ENCODE data around the gene SLC22A2. TPM values are rescaled to one million over a fixed set of nuclear protein-coding genes. Genes with fewer than 3 reads are reported as not detected.

Gene SLC22A2
- total and polyA plus RNA-seq, 2 experiments from 2014 or later, result 0.94 to 1.1 TPM

DNA sequence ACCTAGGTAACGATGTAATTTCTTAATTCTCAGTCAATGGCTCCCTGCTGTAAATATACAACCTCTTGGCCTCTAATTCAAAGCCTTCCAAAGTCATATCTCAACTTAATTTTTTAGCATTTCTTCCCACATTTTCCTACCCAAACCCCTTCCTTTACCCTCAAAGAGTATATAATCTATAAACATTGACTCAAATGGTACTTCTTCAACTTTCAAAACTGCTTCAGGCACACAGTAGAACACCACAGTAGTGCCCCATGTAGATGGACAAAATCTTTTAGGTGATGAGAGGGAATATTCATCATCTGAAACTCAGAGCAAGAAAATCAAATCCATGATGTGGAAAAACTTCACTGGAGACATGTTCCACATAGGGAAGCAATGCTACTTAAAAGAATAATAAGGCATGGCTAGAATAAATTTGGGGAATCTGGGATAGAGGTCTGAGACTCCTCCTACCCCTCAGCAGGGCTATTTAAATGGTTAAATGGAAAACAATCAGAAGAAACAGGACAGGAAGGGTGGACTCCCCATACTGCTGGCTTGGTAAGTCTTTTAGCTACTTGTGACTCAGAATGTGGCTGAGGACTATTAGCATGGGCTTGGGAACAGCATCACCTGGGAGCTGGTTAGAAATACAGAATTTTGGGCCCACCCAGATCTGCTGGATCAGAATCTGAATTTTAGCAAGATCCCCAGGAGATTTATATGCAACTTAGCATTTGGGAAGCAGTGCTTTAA, 6.4 kb downstream of the SLC22A2 start (continued):
- TF ChIP-seq POLR2AphosphoS5 (IDR thresholded peaks at IDR 0.05; ENCODE audit: low read depth) (no peak), REST (IDR thresholded peaks at IDR 0.05; ENCODE audit: unreplicated experiment) (no peak), EZH2 (IDR thresholded peaks at IDR 0.05; ENCODE audit: low read depth, unreplicated experiment) (no peak), ZNF114 (CRISPR knock-in tag; IDR thresholded peaks at IDR 0.05) (no peak), ZNF331 (CRISPR knock-in tag; IDR thresholded peaks at IDR 0.05; ENCODE audit: low read depth) (no peak), STAT1 (IDR thresholded peaks at IDR 0.05; ENCODE audit: unreplicated experiment) (no peak), JUNB (IDR thresholded peaks at IDR 0.05; ENCODE audit: unreplicated experiment) (no peak), NANOG (IDR thresholded peaks at IDR 0.05; ENCODE audit: borderline replicate concordance) (no peak)
- TF ChIP-seq, protein P1, sequence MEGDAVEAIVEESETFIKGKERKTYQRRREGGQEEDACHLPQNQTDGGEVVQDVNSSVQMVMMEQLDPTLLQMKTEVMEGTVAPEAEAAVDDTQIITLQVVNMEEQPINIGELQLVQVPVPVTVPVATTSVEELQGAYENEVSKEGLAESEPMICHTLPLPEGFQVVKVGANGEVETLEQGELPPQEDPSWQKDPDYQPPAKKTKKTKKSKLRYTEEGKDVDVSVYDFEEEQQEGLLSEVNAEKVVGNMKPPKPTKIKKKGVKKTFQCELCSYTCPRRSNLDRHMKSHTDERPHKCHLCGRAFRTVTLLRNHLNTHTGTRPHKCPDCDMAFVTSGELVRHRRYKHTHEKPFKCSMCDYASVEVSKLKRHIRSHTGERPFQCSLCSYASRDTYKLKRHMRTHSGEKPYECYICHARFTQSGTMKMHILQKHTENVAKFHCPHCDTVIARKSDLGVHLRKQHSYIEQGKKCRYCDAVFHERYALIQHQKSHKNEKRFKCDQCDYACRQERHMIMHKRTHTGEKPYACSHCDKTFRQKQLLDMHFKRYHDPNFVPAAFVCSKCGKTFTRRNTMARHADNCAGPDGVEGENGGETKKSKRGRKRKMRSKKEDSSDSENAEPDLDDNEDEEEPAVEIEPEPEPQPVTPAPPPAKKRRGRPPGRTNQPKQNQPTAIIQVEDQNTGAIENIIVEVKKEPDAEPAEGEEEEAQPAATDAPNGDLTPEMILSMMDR (conservative IDR thresholded peaks at IDR 0.05; ENCODE audit: low read depth in 2 of 2), result no peak

DNA sequence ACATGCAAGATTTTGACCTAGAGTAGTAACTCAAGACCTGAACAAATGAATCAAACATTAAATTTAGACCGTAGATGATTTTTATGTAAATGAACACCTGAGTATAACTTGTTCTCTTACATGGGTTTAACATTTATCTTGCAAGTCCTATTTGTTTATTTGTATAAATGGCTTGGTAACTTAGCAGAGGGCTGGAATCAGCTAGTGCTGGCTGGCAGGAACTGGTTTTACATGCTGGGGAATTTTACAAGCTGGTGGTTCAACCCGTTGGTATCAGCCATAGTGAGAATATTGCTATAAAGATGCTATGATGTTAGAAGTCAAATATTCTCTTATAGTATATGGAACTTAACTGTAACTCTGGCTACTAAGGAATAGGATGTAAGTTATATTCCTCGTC, 8.9 kb downstream of the SLC22A2 start:
- peaks cover 5% of the 10 kb centered on the region for H3K27me3 Mint-ChIP-seq (ENCODE audit: insufficient read depth, low read depth, poor library complexity)
- DNase-seq (ENCODE audit: low spot score), result no peak
- Histone ChIP-seq H3F3A (replicated peaks; ENCODE audit: low read depth) (0 out of 2 replicates have a peak, but pooled peaks cover 4% of the 10 kb centered on the region), H2AFZ (no peak overlapping the region), H3K4me2 (no peak overlapping the region), H3K36me3 (ENCODE audit: insufficient read depth) (no peaks in the 10 kb centered on the region), H3K27ac (ENCODE audit: low read depth) (no peak overlapping the region), H3K4me3 (no peak overlapping the region), H3K79me2 (replicated peaks; ENCODE audit: insufficient read depth) (no peaks in the 10 kb centered on the region), H3K9me2 (ENCODE audit: insufficient read depth) (peaks cover 9% of the 10 kb centered on the region; the same call in 1 of the 2 replicates), H3K4me1 (ENCODE audit: insufficient read depth) (peaks cover 60% of the 10 kb centered on the region), H3K27me3 (ENCODE audit: insufficient read depth) (no peaks in the 10 kb centered on the region), H4K20me1 (replicated peaks; ENCODE audit: insufficient read depth) (no peaks in the 10 kb centered on the region)
- ATAC-seq, result no peak
- H3K4me1 Mint-ChIP-seq, result peaks cover 62% of the 10 kb centered on the region
- H3K36me3 Mint-ChIP-seq (ENCODE audit: low read depth), result no peaks in the 10 kb centered on the region
- H3K4me3 Mint-ChIP-seq, result no peak overlapping the region
- no peak overlapping the region for H3K27ac Mint-ChIP-seq
- H3K9me3 Mint-ChIP-seq, result no peaks in the 10 kb centered on the region
- TF ChIP-seq CREB1 (CRISPR knock-in tag; IDR thresholded peaks at IDR 0.05; ENCODE audit: low read depth) (no peak), JUNB (IDR thresholded peaks at IDR 0.05; ENCODE audit: unreplicated experiment) (no peak), REST (IDR thresholded peaks at IDR 0.05; ENCODE audit: unreplicated experiment) (no peak)

All from GM23338 (cell line).